GM12878 (cell line): ENCODE measurements around the gene BCAS3. TPM values are rescaled to one million over a fixed set of nuclear protein-coding genes. Genes with fewer than 3 reads are reported as not detected.

Experiments
- ATAC-seq: fragments of 200-7000 bp; cut with Tn5 transposase; 3 replicates; pipeline ENCODE4 v1.9.1; 2020; ENCODE audit warnings: mild to moderate bottlenecking, moderate library complexity
- BruUV-seq: library from RNA; stranded (reverse); fragments of 400-500 nt; replicated peaks from 2 replicates; lab custom pipeline; 2021; lab: Mats Ljungman, UMichigan
- CTCF ChIA-PET: fragments of 300-600 bp; sonication (Branson Sonifier 250); formaldehyde crosslinking; extraction: SDS; loops from one replicate; lab custom pipeline; 2021; ENCODE audit warnings: inconsistent platforms; lab: Yijun Ruan, JAX
- POLR2A ChIA-PET: fragments of 350-600 bp; formaldehyde crosslinking; extraction: SDS; loops from one replicate; lab custom pipeline; 2021; ENCODE audit warnings: inconsistent platforms; lab: Charles Lee
- RAD21 ChIA-PET: fragments of 300-600 bp; sonication (Branson Sonifier 250); formaldehyde crosslinking; loops from one replicate; lab custom pipeline; 2023; ENCODE audit warnings: antibody characterized with exemption; ENCODE audit not compliant: unreplicated experiment; lab: Charles Lee
- SMC1A ChIA-PET: fragments of 300-600 bp; sonication (Branson Sonifier 250); formaldehyde crosslinking; loops from one replicate; lab custom pipeline; 2023; ENCODE audit not compliant: unreplicated experiment, uncharacterized antibody; lab: Charles Lee
- DNase-seq: peaks from one replicate; pipeline ENCODE4 v3.0.0-alpha.2; 2011; ENCODE audit warnings: low read depth, low spot score
- FAIRE-seq: peaks from 3 replicates; lab custom pipeline; 2011; peaks lifted over from hg19 to GRCh38; lab: Jason Lieb, UNC
- H2AFZ ChIP-seq: 2 replicates; pipeline ENCODE4 v1.6.0; 2011; ENCODE audit warnings: low read depth, low read length, control low read depth; ENCODE audit not compliant: control insufficient read depth
- H3K27ac ChIP-seq: 2 replicates; pipeline ENCODE4 v1.5.1; 2011; ENCODE audit warnings: control low read depth; ENCODE audit not compliant: control insufficient read depth, insufficient read depth
- H3K27me3 ChIP-seq, 2 experiments: replicated peaks in 1 of 2; 2 replicates each; pipeline versions ENCODE4 v1.6.0 to v1.6.1; 2011; ENCODE audit warnings: low read length in 1 of 2; ENCODE audit not compliant: control insufficient read depth in 2 of 2, insufficient read depth in 2 of 2
- H3K36me3 ChIP-seq, 2 experiments: 2 replicates each; pipeline ENCODE4 v1.5.1; 2011; ENCODE audit warnings: low read length in 1 of 2; ENCODE audit not compliant: control insufficient read depth in 2 of 2, insufficient read depth in 2 of 2
- H3K4me1 ChIP-seq: 2 replicates; pipeline ENCODE4 v1.6.1; 2011; ENCODE audit warnings: mild to moderate bottlenecking, low read length, moderate library complexity, mixed read lengths; ENCODE audit not compliant: control insufficient read depth, insufficient read depth
- H3K4me2 ChIP-seq: 2 replicates; pipeline ENCODE4 v1.6.0; 2011; ENCODE audit warnings: control low read depth; ENCODE audit not compliant: control insufficient read depth, insufficient read depth
- H3K4me3 ChIP-seq: fragments of 200-600 bp; sonication (generic); 2 replicates; pipeline ENCODE4 v1.5.1; 2016
- H3K79me2 ChIP-seq: 2 replicates; pipeline ENCODE4 v1.6.0; 2011; ENCODE audit warnings: low read length; ENCODE audit not compliant: control insufficient read depth, insufficient read depth
- H3K9ac ChIP-seq: 2 replicates; pipeline ENCODE4 v1.8.0; 2011; ENCODE audit warnings: low read length, control low read depth, mixed read lengths; ENCODE audit not compliant: control insufficient read depth, insufficient read depth
- H3K9me3 ChIP-seq: replicated peaks from 3 replicates; pipeline ENCODE4 v1.5.1; 2011; ENCODE audit warnings: mild to moderate bottlenecking, low read length; ENCODE audit not compliant: control insufficient read depth, insufficient read depth
- H4K20me1 ChIP-seq: 2 replicates; pipeline ENCODE4 v1.6.0; 2011; ENCODE audit not compliant: control insufficient read depth, insufficient read depth
- CHD1 ChIP-seq: IDR thresholded peaks from 2 replicates; pipeline ENCODE4 v1.6.1; 2012; ENCODE audit warnings: low read depth, low read length, improper control_type of control experiment
- ELK1 ChIP-seq: IDR thresholded peaks from 2 replicates; pipeline ENCODE4 v1.6.1; 2012; ENCODE audit warnings: low read depth, low read length, improper control_type of control experiment
- FOS ChIP-seq: IDR thresholded peaks from 3 replicates; pipeline ENCODE4 v1.6.1; 2011; ENCODE audit warnings: borderline replicate concordance; ENCODE audit not compliant: insufficient read length; ENCODE audit errors: extremely low read depth
- IRF4 ChIP-seq: IDR thresholded peaks from 2 replicates; pipeline ENCODE4 v1.6.1; 2011; ENCODE audit warnings: low read depth, low read length
- KLF5 ChIP-seq: fragments of 450-650 bp; IDR thresholded peaks from 2 replicates; pipeline ENCODE4 v1.6.1; 2014; ENCODE audit warnings: mild to moderate bottlenecking; ENCODE audit not compliant: partially characterized antibody
- NFXL1 ChIP-seq: fragments of 450-650 bp; IDR thresholded peaks from 2 replicates; pipeline ENCODE4 v1.6.1; 2017; ENCODE audit warnings: antibody characterized with exemption, mild to moderate bottlenecking, borderline replicate concordance
- SREBF2 ChIP-seq: IDR thresholded peaks from 2 replicates; pipeline ENCODE4 v1.6.1; 2012; ENCODE audit warnings: mild to moderate bottlenecking, low read length
- TARDBP ChIP-seq: IDR thresholded peaks from 2 replicates; pipeline ENCODE4 v1.6.1; 2016; ENCODE audit warnings: borderline replicate concordance
- USF2 ChIP-seq: IDR thresholded peaks from 2 replicates; pipeline ENCODE4 v1.6.1; 2011; ENCODE audit warnings: low read depth, low read length, improper control_type of control experiment, borderline replicate concordance
- ZNF24 ChIP-seq: fragments of 450-650 bp; IDR thresholded peaks from 2 replicates; pipeline ENCODE4 v1.6.1; 2017; ENCODE audit warnings: antibody characterized with exemption, mild to moderate bottlenecking
- WGBS: methylation state at CpG from one replicate; pipeline ENCODE4 v1.1.6; 2016; ENCODE audit warnings: low lambda C conversion rate; ENCODE audit not compliant: insufficient replicate concordance, insufficient coverage; ENCODE audit errors: missing lambda C conversion rate; 5-methylcytosine and 5-hydroxymethylcytosine counted together
- in situ Hi-C: fragments of 300-500 bp; cut with MboI; formaldehyde crosslinking; loops from 9 replicates; pipeline ENCODE4 v1.14.3; 2018; ENCODE audit warnings: mixed read lengths
- intact Hi-C: fragments of 100-400 bp; cut with micrococcal nuclease; formaldehyde crosslinking; loops from one replicate; pipeline ENCODE4 v1.14.2; 2022; ENCODE audit not compliant: unreplicated experiment
- polyA plus RNA-seq, 11 experiments: library from polyadenylated mRNA; depleted of rRNA in 4 of 11; unstranded in 6 of 11; stranded (reverse) in 5 of 11; fragments of >200 nt; fragmentation: Nextera tagmentation in 4 of 11; fragmentation: Illumina TruSeq in 1 of 11; extraction: Ambion mirVana in 4 of 11; extraction: Trizol in 1 of 11; gene quantifications; 1 replicate in 1 of 11; 2 replicates in 10 of 11; pipeline versions ENCODE4 v1.2.1 to v1.2.3, GENCODE V29; 2011 to 2016; ENCODE audit warnings: inconsistent platforms in 2 of 11, missing spikeins in 2 of 11, low read depth in 1 of 11
- total RNA-seq, 4 experiments: library from RNA; depleted of rRNA in 3 of 4; stranded (reverse); fragments of >200 nt in 3 of 4; fragmentation: Illumina TruSeq in 1 of 4; extraction: Trizol in 1 of 4; gene quantifications; 2 replicates each; pipeline versions ENCODE4 v1.2.1 to v1.2.3, GENCODE V29; 2013 to 2021

The BCAS3 gene
- total and polyA plus RNA-seq, 10 of the 15 experiments (the other 5 are each of a cell fraction or from before 2014, with no cell fraction given), result 2.1 to 11.0 (median 6.6) TPM

GRCh38 chr17:61387511-61388305, 710.1 kb downstream of the BCAS3 start (continued):
- TF ChIP-seq ELK1 (no peak), SREBF2 (no peak), TARDBP (no peak), KLF5 (no peak), CHD1 (no peak), FOS (no peak)

- SMC1A ChIA-PET, result no interaction called here
- RAD21 ChIA-PET, result no interaction called here
These were observed 711.1 kb downstream of the BCAS3 start for GRCh38 chr17:61388561-61389356.

More at GRCh38 chr17:61388561-61389356, 711.1 kb downstream of the BCAS3 start:
- no peak for TF ChIP-seq IRF4
- TF ChIP-seq NFXL1, result 0 out of 2 replicates have a peak, but pooled peaks have one; percentile 22
- no peak for TF ChIP-seq SREBF2
- peak; percentile 88 for TF ChIP-seq ZNF24
- TF ChIP-seq USF2, result no peak
- H3K4me1 ChIP-seq, result no peaks in the 10 kb centered on the region
- H3K27me3 ChIP-seq, result no peaks in the 10 kb centered on the region; a peak in 2 of 4 replicates
- DNase-seq (no peak), FAIRE-seq (no peak), ATAC-seq (no peak)
- H2AFZ ChIP-seq, result no peak overlapping the region
- intact Hi-C loops (loop anchor here (5.0 kb wide), 1 partner anchor 666 kb away; no protein-coding TSS in a partner anchor), in situ Hi-C loops (no loop called here)
- 46% methylated on average over 20 of the region's 21 CpGs for WGBS
- H3K9me3 ChIP-seq, result no peaks in the 10 kb centered on the region
- H3K79me2 ChIP-seq, result no peaks in the 10 kb centered on the region
- no TSS peak for BruUV-seq
- H4K20me1 ChIP-seq, result no peaks in the 10 kb centered on the region
- H3K4me2 ChIP-seq, result no peak overlapping the region
- H3K36me3 ChIP-seq, result no peaks in the 10 kb centered on the region
- CTCF ChIA-PET, result no interaction called here
- no peak overlapping the region for H3K4me3 ChIP-seq
- POLR2A ChIA-PET, result no interaction called here
- no peak overlapping the region for H3K27ac ChIP-seq
- no peak overlapping the region for H3K9ac ChIP-seq
